ENCODE results near the gene ZBTB17.

DNA sequence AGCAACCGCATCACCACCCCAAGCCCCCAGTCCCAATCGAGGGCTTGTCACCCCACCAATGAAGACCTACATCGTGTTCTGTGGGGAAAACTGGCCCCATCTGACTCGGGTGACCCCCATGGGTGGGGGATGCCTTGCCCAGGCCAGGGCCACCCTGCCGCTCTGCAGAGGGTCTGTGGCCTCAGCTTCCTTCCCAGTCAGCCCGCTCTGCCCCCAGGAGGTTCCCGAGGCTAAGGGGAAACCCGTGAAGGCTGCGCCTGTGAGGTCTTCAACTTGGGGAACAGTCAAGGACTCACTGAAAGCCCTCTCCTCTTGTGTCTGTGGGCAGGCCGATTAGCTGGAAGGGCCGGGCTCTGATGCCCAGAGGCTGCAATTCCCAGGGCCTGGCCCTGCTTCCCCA lies 30.1 kb upstream of the ZBTB17 start:
- TF ChIP-seq, protein P1, sequence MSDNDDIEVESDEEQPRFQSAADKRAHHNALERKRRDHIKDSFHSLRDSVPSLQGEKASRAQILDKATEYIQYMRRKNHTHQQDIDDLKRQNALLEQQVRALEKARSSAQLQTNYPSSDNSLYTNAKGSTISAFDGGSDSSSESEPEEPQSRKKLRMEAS (IDR thresholded peaks at IDR 0.05), result no peak
- TF ChIP-seq YY1 (IDR thresholded peaks at IDR 0.05; ENCODE audit: low read depth) (no peak), TAF1 (IDR thresholded peaks at IDR 0.05; ENCODE audit: low read depth) (no peak)

Measured in Ishikawa (cell line).